Measurements from ENCODE around the gene COL1A1.

DNA sequence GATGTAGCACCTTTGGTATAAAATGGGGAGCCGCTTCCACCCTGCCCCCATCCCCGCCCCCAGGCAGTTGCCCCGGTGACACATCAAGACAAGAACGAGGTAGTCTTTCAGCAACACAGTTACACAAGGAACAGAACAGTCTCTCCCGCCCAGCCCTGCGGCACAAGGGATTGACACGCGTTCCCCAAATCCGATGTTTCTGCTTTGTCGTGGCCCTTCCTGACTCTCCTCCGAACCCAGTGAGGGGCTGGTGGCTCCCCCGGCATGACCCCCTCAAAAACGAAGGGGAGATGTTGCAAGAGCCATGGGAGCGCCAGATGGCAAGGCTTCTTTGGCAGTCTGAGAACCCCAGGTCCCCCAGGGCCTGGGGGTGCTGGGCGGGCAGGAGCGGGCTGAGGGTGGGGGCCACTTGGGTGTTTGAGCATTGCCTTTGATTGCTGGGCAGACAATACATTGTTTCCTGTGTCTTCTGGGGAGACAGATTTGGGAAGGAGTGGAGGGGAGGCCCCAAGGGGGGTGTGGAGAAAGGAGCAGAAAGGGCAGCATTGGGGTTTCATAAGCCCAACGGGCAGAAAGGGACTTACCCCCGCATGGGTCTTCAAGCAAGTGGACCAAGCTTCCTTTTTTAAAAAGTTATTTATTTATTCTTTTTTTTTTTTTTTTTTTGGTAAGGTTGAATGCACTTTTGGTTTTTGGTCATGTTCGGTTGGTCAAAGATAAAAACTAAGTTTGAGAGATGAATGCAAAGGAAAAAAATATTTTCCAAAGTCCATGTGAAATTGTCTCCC lies 16.6 kb downstream of the COL1A1 start:
- TF ChIP-seq EZH2phosphoT487 (IDR thresholded peaks at IDR 0.05; ENCODE audit: insufficient read depth, low read depth) (no peak), EZH2 (IDR thresholded peaks at IDR 0.05; ENCODE audit: insufficient read depth, poor library complexity, severe bottlenecking) (no peak)
